ENCODE results near the gene THADA.
A peak's percentile ranks its signal among the peaks of the same experiment; 100 is the strongest.
"Not testable (repeated sequence)": the region's sequence is repeated elsewhere in the genome, so short reads cannot be mapped to it uniquely, and the experiment has no call there.

The THADA gene

GRCh38 chr2:43417300-43417699, 178.5 kb downstream of the THADA start:
- no peak for DNase-seq (ENCODE audit: low read depth in 2 of 3, low spot score in 1 of 3)

GRCh38 chr2:43415592-43415991, 180.2 kb downstream of the THADA start:
- no peak for DNase-seq (ENCODE audit: low read depth in 2 of 3, low spot score in 1 of 3)

GRCh38 chr2:43414586-43415135, 181.2 kb downstream of the THADA start:
- no peak for DNase-seq (ENCODE audit: low read depth in 2 of 3, low spot score in 1 of 3)

GRCh38 chr2:43414033-43414432, 181.8 kb downstream of the THADA start:
- no peak for DNase-seq (ENCODE audit: low read depth in 2 of 3, low spot score in 1 of 3)

- no peak for DNase-seq (ENCODE audit: low read depth in 2 of 3, low spot score in 1 of 3)
These were observed 183.6 kb downstream of the THADA start for GRCh38 chr2:43412114-43412753.

GRCh38 chr2:43410055-43410604, 185.7 kb downstream of the THADA start:
- no peak for DNase-seq (ENCODE audit: low read depth in 2 of 3, low spot score in 1 of 3)

GRCh38 chr2:43408407-43409160, 187.3 kb downstream of the THADA start:
- no peak for DNase-seq (ENCODE audit: low read depth in 2 of 3, low spot score in 1 of 3)

GRCh38 chr2:43407935-43408334, 187.9 kb downstream of the THADA start:
- DNase-seq (ENCODE audit: low read depth in 2 of 3, low spot score in 1 of 3), result no peak

GRCh38 chr2:43406651-43407279, 189.1 kb downstream of the THADA start:
- no peak for DNase-seq (ENCODE audit: low read depth in 2 of 3, low spot score in 1 of 3)

GRCh38 chr2:43405829-43406228, 190.0 kb downstream of the THADA start:
- no peak for DNase-seq (ENCODE audit: low read depth in 2 of 3, low spot score in 1 of 3)

- no peak for DNase-seq (ENCODE audit: low read depth in 2 of 3, low spot score in 1 of 3)
These were observed 193.3 kb downstream of the THADA start for GRCh38 chr2:43402452-43402937.

GRCh38 chr2:43402002-43402401, 193.8 kb downstream of the THADA start:
- DNase-seq (ENCODE audit: low read depth in 2 of 3, low spot score in 1 of 3), result peak in 2 of 3 donors; percentile 21 to 26

GRCh38 chr2:43400508-43400907, 195.3 kb downstream of the THADA start:
- DNase-seq (ENCODE audit: low read depth in 2 of 3, low spot score in 1 of 3), result no peak

GRCh38 chr2:43399515-43400264, 196.1 kb downstream of the THADA start:
- no peak for DNase-seq (ENCODE audit: low read depth in 2 of 3, low spot score in 1 of 3)

- DNase-seq (ENCODE audit: low read depth in 2 of 3, low spot score in 1 of 3), result no peak
These were observed 196.7 kb downstream of the THADA start for GRCh38 chr2:43399098-43399497.

- no peak for DNase-seq (ENCODE audit: low read depth in 2 of 3, low spot score in 1 of 3)
These were observed 198.0 kb downstream of the THADA start for GRCh38 chr2:43397821-43398220.

- DNase-seq (ENCODE audit: low read depth in 2 of 3, low spot score in 1 of 3), result no peak
These were observed 198.4 kb downstream of the THADA start for GRCh38 chr2:43397411-43397810.

GRCh38 chr2:43396344-43396743, 199.5 kb downstream of the THADA start:
- not testable (repeated sequence) for DNase-seq (ENCODE audit: low read depth in 2 of 3, low spot score in 1 of 3)

GRCh38 chr2:43393918-43394317, 201.9 kb downstream of the THADA start:
- no peak for DNase-seq (ENCODE audit: low read depth in 2 of 3, low spot score in 1 of 3)

- no peak for DNase-seq (ENCODE audit: low read depth in 2 of 3, low spot score in 1 of 3)
These were observed 204.0 kb downstream of the THADA start for GRCh38 chr2:43391878-43392215.
